Measurements from ENCODE around the gene RC3H1. TPM values are rescaled to one million over a fixed set of nuclear protein-coding genes. Genes with fewer than 3 reads are reported as not detected.

RC3H1 gene
- total RNA-seq, 1 donor from 2014 or later = 23.2 TPM

DNA sequence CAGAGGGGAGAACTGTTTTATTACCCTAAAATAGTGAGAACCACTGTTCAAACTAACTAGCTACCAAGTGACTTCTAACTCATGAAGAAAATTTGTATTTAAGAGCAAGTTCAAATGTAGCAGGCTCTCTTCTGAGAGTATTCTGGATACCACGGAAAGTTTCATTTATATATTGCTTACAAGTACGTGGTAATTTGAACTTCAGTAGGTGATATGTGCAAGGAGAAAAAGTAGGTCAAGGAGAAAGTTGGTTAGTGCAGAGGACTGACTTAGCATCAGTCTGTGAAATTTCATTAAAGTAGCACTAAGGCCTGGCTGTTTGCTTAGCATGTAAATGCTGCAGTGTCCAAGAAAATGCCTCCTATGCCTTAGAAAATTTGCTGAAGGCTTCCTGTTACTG lies 121.7 kb downstream of the RC3H1 start:
- DNase-seq = no peak
- intact Hi-C loops (cut with micrococcal nuclease) = no loop called here
- no peak for ATAC-seq

DNA sequence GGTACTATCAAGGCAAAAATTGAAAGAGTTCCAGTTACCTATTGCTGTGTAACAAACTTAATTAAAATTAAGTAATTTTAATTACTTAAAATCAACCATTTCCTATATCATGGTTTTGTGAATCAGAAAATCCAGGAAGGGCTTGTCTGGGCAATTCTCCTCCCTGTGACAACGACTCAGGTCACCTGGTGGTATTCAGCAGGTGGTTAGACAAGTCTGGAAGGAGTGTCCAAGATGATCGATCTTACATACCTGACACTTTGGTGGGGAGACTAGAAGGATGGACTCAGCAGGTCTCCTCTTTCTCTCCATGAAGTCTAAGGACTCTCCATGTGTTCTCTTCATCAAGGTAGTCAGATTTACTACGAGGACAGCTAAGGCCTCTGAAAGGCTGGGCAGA lies 128.0 kb downstream of the RC3H1 start:
- intact Hi-C loops (cut with micrococcal nuclease) = no loop called here
- DNase-seq (no peak), ATAC-seq (no peak)

DNA sequence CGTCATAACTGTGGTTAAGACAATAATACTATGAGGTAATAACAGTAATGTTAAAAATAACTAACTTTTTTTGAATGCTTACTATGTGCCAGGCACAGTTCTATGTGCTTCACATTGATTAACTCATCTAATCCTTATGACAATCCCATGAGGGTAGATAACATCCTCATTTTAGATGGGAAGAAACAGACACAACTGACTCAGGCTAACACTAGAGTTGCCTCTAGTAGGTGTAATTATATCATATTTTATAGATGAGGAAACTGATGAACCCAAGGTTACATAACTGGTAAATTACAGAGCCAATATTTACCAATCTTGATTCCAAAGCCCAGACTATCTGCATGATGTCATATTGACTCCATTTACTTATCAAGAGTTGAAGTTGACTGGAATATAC lies 128.5 kb downstream of the RC3H1 start:
- no peak for DNase-seq
- ATAC-seq = no peak
- intact Hi-C loops (cut with micrococcal nuclease) = no loop called here

DNA sequence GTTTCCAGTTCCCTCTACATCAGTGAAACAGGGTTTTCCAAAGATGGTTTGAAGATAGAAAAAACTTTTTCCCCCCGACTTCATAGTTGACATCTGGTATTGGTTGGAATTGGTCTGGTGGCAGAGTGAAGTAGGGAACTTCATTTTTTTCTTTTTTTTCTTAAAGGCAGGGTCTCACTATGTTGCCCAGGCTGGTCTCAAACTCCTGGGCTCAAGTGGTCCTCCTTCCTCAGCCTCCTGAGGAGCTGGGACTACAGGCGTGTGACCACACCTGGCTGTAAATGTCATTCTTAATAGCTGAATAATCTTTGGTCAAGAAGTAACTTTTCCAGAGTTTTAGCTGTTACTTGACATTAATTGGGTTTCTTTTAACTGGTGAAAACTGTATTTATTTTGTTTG lies 132.3 kb downstream of the RC3H1 start:
- DNase-seq (no peak), ATAC-seq (no peak)
- intact Hi-C loops (cut with micrococcal nuclease) = no loop called here

DNA sequence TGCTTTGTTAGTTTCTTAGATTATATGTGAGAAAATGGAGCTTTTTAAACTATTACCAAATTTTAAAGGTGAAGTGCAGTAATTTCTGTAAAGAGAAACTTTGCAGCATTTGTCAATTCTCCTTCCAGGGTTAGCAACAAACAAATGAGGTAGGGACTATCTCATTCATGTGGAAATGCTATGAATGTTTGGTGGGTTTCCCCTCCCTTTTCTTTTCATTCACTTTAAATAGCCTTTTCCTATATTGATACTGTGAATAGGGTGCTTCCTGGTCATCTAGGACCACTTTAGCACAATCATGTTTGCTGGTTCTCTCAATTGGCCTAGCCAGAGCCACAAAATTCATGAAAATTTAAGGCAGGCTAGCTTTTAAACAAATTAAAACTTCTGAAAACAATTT lies 133.4 kb downstream of the RC3H1 start:
- DNase-seq (no peak), ATAC-seq (no peak)
- intact Hi-C loops (cut with micrococcal nuclease) = no loop called here

DNA sequence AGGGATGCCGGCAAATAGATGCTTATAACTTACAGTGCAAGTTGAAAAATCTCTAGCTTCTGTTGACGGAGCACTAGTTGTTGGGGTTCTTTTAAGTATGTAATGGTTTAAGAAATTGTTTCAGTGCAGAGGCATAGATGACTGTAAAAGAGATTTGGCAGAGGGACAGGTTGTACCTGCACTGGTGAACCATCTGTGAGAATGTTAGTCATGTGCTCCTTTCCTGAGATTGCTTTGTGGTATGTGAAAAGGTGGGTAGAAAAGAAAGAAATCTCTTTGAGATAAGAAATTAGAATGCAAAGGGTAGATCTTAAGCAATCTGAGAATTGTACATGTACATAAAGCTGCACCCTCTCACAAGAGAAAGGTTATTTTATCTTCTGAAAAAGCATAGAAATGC lies 134.5 kb downstream of the RC3H1 start:
- no peak for DNase-seq
- no peak for ATAC-seq
- intact Hi-C loops (cut with micrococcal nuclease) = no loop called here

DNA sequence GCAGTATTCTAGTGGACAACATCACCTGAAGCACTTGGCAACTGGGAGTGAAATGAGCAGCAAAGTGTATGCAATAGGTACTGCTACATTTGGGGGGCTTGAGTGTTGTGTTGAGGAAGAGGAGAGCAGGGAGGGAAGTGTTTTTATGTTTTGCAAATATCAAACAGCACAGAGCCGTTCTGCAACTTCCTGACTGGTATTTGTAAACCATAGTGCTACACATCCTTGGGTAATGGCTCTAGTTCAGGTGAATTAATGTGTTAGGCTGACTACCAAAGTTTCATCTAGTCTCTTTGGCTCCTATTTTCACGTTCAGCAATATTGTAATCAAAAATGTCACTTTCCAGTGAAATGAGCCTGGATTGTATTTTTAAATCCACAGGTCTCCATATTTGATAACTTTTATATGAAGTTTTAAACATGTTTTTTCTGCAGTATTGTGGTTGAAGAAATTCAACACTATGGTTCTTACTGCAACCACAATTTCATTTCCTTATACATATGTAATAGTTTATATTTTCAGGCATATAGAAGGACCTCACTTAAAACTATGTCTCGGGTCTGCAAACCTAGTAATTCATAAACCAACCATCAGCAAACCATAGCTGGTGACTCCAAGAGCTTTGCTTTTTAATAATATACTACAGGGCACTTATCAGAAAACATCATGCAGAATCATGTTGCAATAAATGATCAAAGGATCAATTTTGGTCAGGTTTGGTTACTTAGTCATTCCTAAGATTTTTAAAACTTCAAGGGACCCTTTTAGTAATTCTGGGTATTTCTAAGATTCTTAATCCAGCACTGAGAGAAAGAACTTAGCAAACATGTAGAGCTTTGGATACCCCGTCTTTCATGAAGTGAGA lies 135.2 kb downstream of the RC3H1 start:
- ATAC-seq (no peak), DNase-seq (no peak)
- intact Hi-C loops (cut with micrococcal nuclease) = no loop called here

DNA sequence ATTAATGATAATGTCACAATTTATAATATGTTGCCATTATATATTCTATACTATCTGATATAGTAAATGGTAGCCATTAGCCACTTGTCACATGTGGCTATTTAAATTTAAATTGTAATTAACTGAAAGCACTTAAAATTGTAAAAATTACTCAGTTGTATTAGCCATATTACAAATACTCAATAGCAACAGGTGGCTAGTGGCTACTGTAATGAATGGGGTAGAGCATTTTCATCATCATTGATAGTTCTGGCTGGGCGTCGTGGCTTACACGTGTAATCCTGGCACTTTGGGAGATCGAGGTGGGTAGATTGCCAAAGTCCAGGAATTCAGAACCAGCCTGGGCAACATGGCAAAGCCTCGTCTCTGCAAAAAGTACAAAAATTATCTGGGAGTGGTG lies 137.5 kb downstream of the RC3H1 start:
- intact Hi-C loops (cut with micrococcal nuclease) = no loop called here
- ATAC-seq (no peak), DNase-seq (no peak)

Other genes with a start within 250 kb of the RC3H1 start
- gene DARS2, start 197.7 kb downstream of the RC3H1 start, total RNA-seq = 12.4 TPM
- 3.2 TPM for gene CENPL, start 197.5 kb downstream of the RC3H1 start, total RNA-seq
- 48.8 TPM for gene GAS5, start 154.4 kb downstream of the RC3H1 start, total RNA-seq
- gene ZBTB37, start 154.0 kb downstream of the RC3H1 start, total RNA-seq = 7.9 TPM
- gene SERPINC1, start 105.0 kb downstream of the RC3H1 start, total RNA-seq = 0.25 TPM
- 147 TPM for gene RABGAP1L, start 137.2 kb upstream of the RC3H1 start, total RNA-seq